HG03139 (cell line): ENCODE data around the gene TMEM174.
"Not testable (repeated sequence)": the region's sequence is repeated elsewhere in the genome, so short reads cannot be mapped to it uniquely, and the experiment has no call there.

Experiments
- ATAC-seq: cut with Tn5 transposase; IDR thresholded peaks from one replicate; pipeline ENCODE4 v1.9.1; 2021; ENCODE audit not compliant: unreplicated experiment

The TMEM174 gene

GRCh38 chr5:73192370-73192769 lies 19.4 kb downstream of the TMEM174 start:
- no peak for ATAC-seq

DNA sequence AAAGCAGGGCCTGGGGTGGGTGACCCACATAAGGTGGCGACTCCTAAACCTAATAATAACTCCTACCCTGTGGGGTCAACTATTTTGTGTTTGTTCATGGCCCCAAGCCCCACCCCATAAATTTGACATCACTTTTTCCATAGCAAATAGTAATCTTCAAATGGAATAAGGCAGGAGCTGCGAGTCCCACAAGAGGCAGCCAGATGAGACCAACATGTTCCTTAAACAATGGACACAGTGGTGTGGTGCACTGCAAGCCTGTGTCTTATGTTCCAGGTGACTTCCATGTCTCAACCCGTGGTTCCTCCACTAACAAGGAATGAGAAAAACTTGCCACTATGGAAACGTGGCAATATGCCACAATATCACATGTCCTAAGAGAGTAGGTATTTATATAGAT lies 20.6 kb downstream of the TMEM174 start:
- no peak for ATAC-seq

DNA sequence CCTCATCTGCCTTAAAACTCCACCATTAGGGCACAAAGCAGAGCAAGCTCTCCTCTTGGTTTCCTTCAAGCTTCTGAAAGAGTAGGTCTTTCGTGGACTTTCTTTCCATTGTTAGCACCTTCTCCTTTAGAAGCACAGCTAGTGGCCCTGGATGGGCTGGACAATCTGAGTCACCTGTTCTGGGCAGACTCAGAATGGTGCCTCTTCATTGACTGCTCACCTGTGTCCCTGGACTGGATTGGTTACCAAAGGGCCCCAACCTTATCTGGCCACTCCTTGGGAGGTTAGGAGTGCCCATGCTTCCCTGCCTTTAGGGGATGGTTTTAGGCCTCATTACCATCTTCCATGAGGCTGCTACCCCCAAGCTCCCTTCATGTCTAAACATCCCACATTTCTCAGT lies 23.2 kb downstream of the TMEM174 start:
- ATAC-seq: no peak

DNA sequence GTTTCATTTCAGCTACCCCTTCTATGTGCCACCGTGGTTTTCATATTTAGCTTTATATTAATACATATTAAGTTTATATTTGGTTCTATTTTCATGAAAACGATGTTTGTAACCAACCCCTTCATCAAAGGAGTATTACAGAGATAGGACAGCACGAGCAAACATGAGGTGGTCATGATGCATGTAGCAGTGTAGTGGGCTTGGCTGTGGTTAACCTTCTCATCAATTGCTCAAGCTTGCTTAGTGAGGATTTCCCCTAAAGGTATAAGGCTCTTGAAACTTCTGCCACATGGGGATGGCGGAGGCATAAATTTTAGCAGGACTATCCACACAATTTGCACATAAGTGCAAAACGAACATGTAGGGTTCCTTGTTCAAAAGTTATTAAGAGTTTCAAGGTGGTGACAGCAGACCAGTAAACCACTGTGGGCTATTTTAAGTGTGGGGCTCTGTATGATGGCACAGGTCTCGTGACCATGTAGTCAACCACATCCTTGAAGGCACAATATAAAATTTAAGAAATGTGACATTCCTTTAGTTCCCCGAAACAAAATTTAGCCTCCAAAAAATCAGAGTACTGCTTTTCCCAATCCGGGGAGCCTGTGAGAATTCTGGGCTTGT lies 24.8 kb downstream of the TMEM174 start:
- no peak for ATAC-seq

DNA sequence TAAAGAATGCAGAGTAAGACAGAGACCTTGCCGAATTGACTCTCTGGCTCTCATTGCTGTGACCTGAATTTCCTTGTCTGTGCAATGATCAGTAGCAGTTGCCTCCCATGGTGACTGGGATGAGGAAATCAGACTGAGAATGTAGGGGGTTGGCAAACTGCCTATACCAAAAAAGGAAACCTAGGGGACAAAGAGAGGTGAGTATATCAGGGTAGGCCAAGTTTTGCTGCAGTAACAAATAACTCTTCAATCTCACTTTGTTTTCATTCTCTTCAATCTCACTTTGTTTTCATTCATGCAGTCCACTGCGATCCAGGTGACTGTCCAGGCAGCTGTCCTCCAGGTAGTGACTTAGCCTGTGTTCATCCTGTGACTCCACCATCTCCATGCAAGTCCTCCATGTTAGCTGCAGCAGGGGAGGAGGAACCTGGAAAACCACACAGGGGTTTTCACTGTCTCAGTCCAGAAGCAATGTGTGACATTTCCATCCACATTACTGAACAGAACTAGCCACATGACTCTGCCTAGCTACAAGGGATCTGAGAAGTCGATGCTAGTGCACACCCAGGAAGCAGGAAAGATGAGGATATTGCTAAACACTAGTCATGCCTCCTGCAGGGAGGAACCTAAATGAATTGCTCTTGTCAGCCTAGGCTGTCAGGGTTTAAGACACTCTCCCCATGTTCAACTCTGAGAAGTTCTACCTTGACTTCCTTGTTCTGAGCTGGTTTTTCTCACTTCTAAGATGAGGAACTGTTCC lies 26.0 kb downstream of the TMEM174 start:
- ATAC-seq: no peak

DNA sequence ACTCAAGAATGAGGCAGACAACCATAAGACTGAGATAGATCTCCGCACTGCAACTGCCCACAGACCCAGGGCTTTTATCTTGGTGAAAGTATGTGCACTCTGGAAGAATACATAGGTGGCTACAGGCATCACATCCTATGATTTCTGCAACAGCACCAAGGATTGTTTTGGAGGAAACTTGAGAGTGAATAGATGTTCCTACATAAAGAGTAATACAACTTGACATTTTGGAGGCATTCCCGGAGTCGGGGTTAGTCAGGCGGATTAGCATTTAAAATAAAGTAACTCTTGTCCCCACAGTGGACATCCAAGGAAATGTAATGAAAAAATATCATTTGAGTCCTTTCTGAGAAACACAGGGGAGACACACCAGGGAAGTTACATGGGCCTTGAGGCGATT lies 26.7 kb downstream of the TMEM174 start:
- no peak for ATAC-seq

DNA sequence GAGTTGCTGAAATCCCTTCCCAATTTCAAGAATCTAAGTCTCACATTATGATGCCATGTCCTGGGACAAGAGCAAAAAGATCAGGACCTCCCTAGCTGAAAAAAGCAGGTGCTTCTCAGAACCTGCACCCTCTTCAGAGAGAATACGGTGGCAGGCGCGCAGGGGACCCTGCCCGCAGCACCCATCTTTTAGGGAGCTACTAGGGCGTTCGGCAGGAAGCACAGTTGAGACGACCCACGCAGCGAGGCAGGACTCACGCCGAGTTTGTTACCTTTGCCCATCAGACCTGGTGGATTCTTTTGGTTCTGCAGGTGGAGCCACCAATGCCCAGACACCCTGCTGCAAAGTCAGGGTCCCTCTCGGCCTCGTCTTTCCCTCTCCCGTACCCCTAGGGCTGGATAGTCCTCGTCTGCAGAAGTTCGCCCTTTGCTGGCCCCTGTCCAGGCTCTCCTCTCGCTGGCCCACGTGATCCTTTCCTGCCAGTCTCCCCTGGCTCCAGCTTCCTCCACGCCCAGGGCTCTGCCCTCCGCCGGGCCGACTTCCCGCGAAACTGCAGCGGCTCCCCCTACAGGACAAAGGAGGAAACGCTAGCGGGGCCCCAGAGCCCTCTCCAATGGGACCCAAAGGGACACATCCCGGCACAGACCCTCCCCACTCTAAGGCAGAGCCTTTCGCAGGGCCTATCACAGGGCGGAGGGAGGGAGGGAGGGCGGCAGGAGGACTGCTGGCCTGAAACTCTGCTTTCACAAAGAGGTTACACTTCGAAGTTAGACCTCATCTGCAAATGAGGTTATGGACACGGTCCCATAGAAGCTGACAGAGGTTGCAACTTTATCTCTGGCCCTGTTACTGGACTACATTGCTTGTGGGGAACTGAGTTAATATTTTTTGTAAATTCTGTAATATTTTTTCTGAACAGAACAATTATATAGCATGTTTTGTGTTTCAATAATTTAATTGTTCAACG lies 28.8 kb downstream of the TMEM174 start:
- ATAC-seq: no peak

DNA sequence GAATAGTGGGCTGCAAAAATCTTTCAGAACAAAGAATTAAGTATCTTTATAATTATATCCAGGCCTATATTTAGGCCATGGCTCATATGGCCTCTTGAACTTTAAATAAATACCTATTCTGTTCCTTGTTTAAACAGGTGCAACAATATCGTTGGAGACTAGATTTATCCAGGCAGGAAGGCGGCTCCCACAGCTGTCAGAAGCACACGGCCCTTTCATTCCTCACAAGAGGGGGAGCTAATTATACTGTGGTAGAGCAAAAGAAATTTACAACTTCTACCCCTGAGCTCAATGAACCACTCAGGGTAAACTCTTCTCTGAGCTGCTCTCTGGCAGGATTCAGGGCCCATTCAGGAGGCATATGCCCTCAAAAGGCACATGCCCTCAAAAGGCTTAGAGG lies 31.3 kb downstream of the TMEM174 start:
- no peak for ATAC-seq

DNA sequence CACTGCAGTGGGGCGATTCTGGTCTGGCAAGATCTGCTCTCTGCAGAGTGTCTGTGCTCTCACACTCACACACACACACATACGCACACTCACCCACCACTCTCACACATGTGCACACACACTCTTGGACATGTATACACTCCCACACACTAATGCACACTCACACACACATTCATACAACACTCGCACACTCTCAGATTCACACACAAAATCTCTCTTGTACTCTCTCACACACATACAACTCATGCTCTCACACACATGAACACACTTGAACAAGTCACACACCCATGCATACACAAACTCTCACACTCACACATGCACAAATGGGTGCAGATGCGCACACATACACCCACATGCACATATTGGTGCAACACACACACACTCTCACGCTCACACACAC lies 31.7 kb downstream of the TMEM174 start:
- ATAC-seq: no peak

DNA sequence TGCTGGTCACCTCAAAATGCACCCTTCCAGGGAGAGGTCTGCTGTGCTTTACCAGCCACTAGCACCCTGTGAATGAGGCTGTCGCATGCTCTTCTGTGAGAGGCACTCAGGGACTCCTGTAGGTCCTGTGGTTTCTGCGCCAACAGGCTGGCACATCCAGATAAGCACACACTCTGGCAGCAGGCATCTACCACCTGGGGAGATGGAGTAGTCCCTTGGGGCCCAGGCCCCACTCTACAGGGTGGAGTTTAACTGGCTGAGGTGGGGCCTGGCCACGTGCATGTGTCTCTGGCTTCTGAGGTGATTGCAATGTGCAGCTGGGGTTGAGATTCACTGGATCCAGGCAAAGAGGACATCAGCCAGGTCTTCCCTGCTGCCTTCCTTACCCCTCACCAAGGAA lies 32.3 kb downstream of the TMEM174 start:
- no peak for ATAC-seq

GRCh38 chr5:73207239-73207638 lies 34.2 kb downstream of the TMEM174 start:
- not testable (repeated sequence) for ATAC-seq

- ATAC-seq: not testable (repeated sequence)
Measured at GRCh38 chr5:73209075-73209474, 36.1 kb downstream of the TMEM174 start.

GRCh38 chr5:73212693-73213092 lies 39.7 kb downstream of the TMEM174 start:
- not testable (repeated sequence) for ATAC-seq

GRCh38 chr5:73213566-73213998 lies 40.6 kb downstream of the TMEM174 start:
- ATAC-seq: no peak

DNA sequence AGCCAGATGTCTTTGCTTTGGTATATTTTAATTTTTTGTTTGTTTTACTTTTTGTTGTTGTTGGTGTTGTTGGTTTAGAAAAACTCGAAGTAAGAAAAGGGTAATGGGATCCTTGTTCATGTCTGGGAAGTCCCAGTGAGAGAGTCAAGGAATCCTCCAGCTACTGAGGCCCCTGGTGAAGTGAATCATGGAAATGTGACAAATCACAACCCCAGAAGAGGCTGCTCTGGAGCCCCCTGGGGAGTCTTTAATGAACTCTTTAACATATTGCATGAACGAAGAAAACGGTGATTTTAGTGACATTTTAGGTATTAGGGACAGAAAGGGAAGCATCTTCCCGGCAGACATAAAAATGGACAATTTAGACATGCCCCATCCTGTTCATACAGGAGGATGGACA lies 41.3 kb downstream of the TMEM174 start:
- ATAC-seq: no peak

DNA sequence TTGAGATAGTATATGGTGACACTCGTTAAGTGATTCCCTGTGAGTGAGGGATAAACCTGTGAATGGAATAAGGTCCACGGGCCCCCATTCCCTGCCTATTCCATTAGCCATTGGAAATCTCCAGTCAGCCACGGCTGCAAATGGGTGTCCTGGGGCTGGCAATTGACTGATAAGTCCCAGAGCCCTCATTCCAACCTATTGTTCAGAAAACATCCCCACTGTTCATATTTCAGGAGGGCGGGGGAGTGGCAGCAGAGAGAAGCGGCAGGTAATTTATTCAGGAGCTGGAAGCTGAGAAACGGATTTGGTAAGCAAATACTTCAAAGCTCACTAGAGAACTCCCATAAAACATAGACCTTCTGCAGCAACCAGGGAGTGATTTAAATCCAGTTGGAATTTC lies 42.0 kb downstream of the TMEM174 start:
- no peak for ATAC-seq

DNA sequence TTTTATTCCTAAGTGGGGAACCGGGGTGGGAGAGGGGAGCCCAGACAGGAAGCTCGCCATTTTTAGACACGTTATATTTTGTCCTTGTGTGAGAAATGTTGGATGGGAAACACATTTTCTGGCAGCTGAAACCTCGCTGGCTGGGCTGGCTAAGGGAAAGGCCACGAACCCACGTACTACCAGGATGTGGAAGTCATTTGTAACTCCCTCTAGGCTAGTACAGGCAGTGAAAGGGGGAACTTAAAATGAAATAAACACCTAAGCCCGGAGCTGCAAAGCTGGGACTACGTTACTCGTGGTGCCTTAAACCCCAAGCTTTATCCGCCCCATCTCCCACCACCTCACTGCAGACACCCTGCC lies 42.5 kb downstream of the TMEM174 start:
- no peak for ATAC-seq

- ATAC-seq: peak; percentile 79
Measured at GRCh38 chr5:73215891-73216610, 43.1 kb downstream of the TMEM174 start.

- ATAC-seq: no peak
Measured at GRCh38 chr5:73218552-73219171, 45.7 kb downstream of the TMEM174 start.

- not testable (repeated sequence) for ATAC-seq
Measured at GRCh38 chr5:73219336-73219735, 46.3 kb downstream of the TMEM174 start.

GRCh38 chr5:73221161-73221560 lies 48.2 kb downstream of the TMEM174 start:
- ATAC-seq: no peak
